ENCODE data around the gene IMPDH1. TPM values are rescaled to one million over a fixed set of nuclear protein-coding genes. Genes with fewer than 3 reads are reported as not detected.
A peak's percentile ranks its signal among the peaks of the same experiment; 100 is the strongest.
"Not testable (repeated sequence)": the region's sequence is repeated elsewhere in the genome, so short reads cannot be mapped to it uniquely, and the experiment has no call there.

IMPDH1 gene
- total RNA-seq: 10 to 100 TPM; 48.2 to 91.6 TPM

GRCh38 chr7:128409596-128410450 is at the start of gene IMPDH1:
IMPDH1 (minus strand) TSS chr7:128409982; CDS start chr7:128409901, 81 bp downstream.
- DNase-seq (ENCODE audit: low spot score): peak; percentile 90
- H3K9me3 ChIP-seq: no peaks in the 10 kb centered on the region
- peak within 1 kb of the TSS; percentile 63 to 80 for H3K4me3 ChIP-seq
- H3K27me3 ChIP-seq (replicated peaks; ENCODE audit: insufficient read depth): no peaks in the 10 kb centered on the region
- peak within 1 kb of the TSS; percentile 89 to 93 for H3K27ac ChIP-seq
- TF ChIP-seq CTCF (IDR thresholded peaks at IDR 0.05) (no peak), POLR2A (IDR thresholded peaks at IDR 0.05) (peak; percentile 66), POLR2AphosphoS5 (IDR thresholded peaks at IDR 0.05) (no peak)
- intact Hi-C loops (cut with DNase I): loop anchor here (10.0 kb wide), 1 partner anchor 45 kb away; the partner anchor contains the start of gene HILPDA
- WGBS: under 1% methylated on average over 74 of the region's 87 CpGs
- H3K36me3 ChIP-seq: no peaks in the 10 kb centered on the region
- peaks cover 16% of the 10 kb centered on the region for H3K4me1 ChIP-seq (replicated peaks)

GRCh38 chr7:128459394-128459878 is 49.7 kb upstream of the IMPDH1 start:
- peaks cover 23% of the 10 kb centered on the region for H3K4me1 ChIP-seq (replicated peaks)
- no peaks in the 10 kb centered on the region for H3K27me3 ChIP-seq (replicated peaks; ENCODE audit: insufficient read depth)
- peak; percentile 56 for DNase-seq (ENCODE audit: low spot score)
- H3K27ac ChIP-seq: no peak overlapping the region
- intact Hi-C loops (cut with DNase I): loop anchor here (10.0 kb wide), 1 partner anchor 55 kb away; the partner anchor contains the start of gene IMPDH1
- 36% methylated on average over 5 of the region's 5 CpGs for WGBS
- H3K36me3 ChIP-seq: no peaks in the 10 kb centered on the region
- H3K9me3 ChIP-seq: no peaks in the 10 kb centered on the region
- TF ChIP-seq POLR2AphosphoS5 (IDR thresholded peaks at IDR 0.05) (no peak), CTCF (IDR thresholded peaks at IDR 0.05) (peak; percentile 40 to 85 (median 82))
- H3K4me3 ChIP-seq: no peak overlapping the region

GRCh38 chr7:128458956-128459355 is 49.2 kb upstream of the IMPDH1 start:
- H3K4me1 ChIP-seq (replicated peaks): peaks cover 23% of the 10 kb centered on the region
- intact Hi-C loops (cut with DNase I): loop anchor here (10.0 kb wide), 1 partner anchor 54 kb away; the partner anchor contains the start of gene IMPDH1
- WGBS: 26% methylated on average over 3 of the region's 3 CpGs

GRCh38 chr7:128457385-128457784 is 47.6 kb upstream of the IMPDH1 start:
- not testable (repeated sequence) for H3K9me3 ChIP-seq; DNase-seq (ENCODE audit: low spot score); H3K27me3 ChIP-seq (replicated peaks; ENCODE audit: insufficient read depth); H3K27ac ChIP-seq; H3K4me3 ChIP-seq; H3K36me3 ChIP-seq
- 62% methylated on average over 6 of the region's 6 CpGs for WGBS
- intact Hi-C loops (cut with DNase I): loop anchor here (2.0 to 10.0 kb wide), 2 partner anchors 31 to 53 kb away; partner anchors contain the start of gene IMPDH1
- H3K4me1 ChIP-seq (replicated peaks): peaks cover 23% of the 10 kb centered on the region

More at GRCh38 chr7:128458956-128459355, 49.2 kb upstream of the IMPDH1 start:
- Histone ChIP-seq H3K4me3 (no peak overlapping the region), H3K9me3 (no peaks in the 10 kb centered on the region), H3K27me3 (replicated peaks; ENCODE audit: insufficient read depth) (no peaks in the 10 kb centered on the region), H3K27ac (peak overlapping the region; percentile 3 to 33), H3K36me3 (no peaks in the 10 kb centered on the region)
- no peak for DNase-seq (ENCODE audit: low spot score)
- TF ChIP-seq POLR2AphosphoS5 (IDR thresholded peaks at IDR 0.05): peak; percentile 31
- no peak for TF ChIP-seq POLR2A (IDR thresholded peaks at IDR 0.05)

GRCh38 chr7:128456255-128456725 is 46.5 kb upstream of the IMPDH1 start:
- intact Hi-C loops (cut with DNase I): loop anchor here (2.0 to 10.0 kb wide), 2 partner anchors 29 to 51 kb away; partner anchors contain the start of gene IMPDH1
- DNase-seq (ENCODE audit: low spot score): no peak
- 4% methylated on average over 5 of the region's 5 CpGs for WGBS

More at GRCh38 chr7:128456255-128456725, 46.5 kb upstream of the IMPDH1 start:
- peak overlapping the region; percentile 67 to 74 for H3K4me3 ChIP-seq
- H3K27me3 ChIP-seq (replicated peaks; ENCODE audit: insufficient read depth): no peaks in the 10 kb centered on the region
- H3K36me3 ChIP-seq: no peaks in the 10 kb centered on the region
- H3K4me1 ChIP-seq (replicated peaks): peaks cover 23% of the 10 kb centered on the region
- peak overlapping the region; percentile 88 to 90 for H3K27ac ChIP-seq
- no peaks in the 10 kb centered on the region for H3K9me3 ChIP-seq
- TF ChIP-seq POLR2A (IDR thresholded peaks at IDR 0.05) (no peak), POLR2AphosphoS5 (IDR thresholded peaks at IDR 0.05) (no peak), CTCF (IDR thresholded peaks at IDR 0.05) (no peak)
